GM19467 (cell line): ENCODE measurements around the gene CD44.
"Not testable (repeated sequence)": the region's sequence is repeated elsewhere in the genome, so short reads cannot be mapped to it uniquely, and the experiment has no call there.

Experiments used
- ATAC-seq: cut with Tn5 transposase; IDR thresholded peaks from one replicate; pipeline ENCODE4 v1.9.1; 2021; ENCODE audit warnings: mild to moderate bottlenecking, moderate library complexity; ENCODE audit not compliant: unreplicated experiment

CD44 gene

GRCh38 chr11:35138943-35139721 is at the start of gene CD44:
Gene CD44, plus strand, starts transcription at chr11:35139171. Its CDS starts 133 bp downstream, at chr11:35139304.
- peak; percentile 26 for ATAC-seq

DNA sequence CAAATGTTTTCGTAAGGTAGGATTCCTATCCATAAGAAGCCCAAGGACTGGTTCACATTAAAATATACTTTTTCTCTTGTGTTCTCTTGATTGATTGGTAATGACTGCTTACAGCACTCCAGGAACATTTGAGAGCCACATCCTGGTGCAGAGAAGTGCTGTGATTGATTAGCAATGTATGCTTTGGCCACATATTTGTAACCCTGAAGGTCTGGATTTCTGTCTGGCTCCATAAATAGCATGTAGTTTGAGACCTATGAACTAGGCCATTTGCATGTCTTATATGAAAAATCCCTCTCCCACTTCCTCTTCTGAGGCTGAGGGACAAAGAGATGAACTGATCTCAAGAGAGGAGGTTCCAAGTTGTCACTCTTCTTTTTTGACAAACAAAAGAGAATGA is 49.3 kb upstream of the CD44 start:
- ATAC-seq, result peak; percentile 54

GRCh38 chr11:35090125-35090524 is 48.8 kb upstream of the CD44 start:
- ATAC-seq, result no peak

- ATAC-seq, result not testable (repeated sequence)
Observed at GRCh38 chr11:35090991-35091390, 48.0 kb upstream of the CD44 start.

GRCh38 chr11:35096723-35097122 is 42.2 kb upstream of the CD44 start:
- ATAC-seq, result no peak

DNA sequence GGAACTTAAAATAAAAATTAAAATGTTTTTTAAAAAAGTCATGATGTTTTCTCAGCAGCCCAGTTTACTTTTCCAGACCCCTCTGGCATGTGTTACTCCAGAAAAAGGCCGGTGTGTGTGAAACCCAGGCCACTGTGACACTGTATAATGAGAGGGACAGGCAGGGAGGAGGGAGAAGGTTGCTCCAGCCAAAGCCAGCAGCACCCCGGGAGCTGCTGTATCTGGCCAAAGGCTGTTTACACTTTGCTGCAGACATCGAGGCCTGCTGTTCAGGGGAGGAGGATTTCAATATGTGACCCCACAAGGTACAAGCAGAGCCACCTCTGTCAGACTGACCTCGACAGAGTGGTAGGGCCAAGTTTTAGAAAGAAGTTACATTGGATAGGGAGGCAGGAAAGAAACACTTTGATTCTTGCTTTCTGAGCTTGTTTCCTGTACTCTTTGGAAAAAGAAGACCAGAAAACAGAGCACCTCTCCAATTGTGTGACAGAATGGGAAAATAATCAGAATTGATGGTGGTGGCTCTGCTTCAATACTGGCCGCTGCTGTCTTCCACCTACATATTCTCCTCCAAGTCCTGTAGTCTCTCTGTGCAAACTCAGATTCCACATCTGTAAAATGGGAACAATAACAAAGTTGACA is 41.0 kb upstream of the CD44 start:
- ATAC-seq, result no peak

DNA sequence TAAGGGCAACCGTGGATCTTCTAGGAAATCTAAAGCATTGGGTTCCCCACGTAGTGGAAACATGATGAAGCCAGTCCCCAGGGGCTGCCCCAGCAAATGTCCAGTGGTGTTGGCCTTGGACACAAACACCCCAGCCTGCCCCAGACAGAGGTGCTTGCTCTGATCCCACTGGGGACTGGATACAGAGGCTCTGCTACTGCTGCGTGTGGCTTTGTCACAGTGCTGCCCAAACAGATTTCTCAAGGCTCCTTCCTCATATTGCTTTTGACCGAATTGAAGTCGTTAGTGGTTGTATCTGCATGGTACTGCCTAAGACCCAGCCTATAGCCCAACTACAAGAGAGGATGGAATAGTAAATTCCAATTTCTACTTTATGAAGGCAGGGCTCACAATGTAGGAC is 40.1 kb upstream of the CD44 start:
- no peak for ATAC-seq

DNA sequence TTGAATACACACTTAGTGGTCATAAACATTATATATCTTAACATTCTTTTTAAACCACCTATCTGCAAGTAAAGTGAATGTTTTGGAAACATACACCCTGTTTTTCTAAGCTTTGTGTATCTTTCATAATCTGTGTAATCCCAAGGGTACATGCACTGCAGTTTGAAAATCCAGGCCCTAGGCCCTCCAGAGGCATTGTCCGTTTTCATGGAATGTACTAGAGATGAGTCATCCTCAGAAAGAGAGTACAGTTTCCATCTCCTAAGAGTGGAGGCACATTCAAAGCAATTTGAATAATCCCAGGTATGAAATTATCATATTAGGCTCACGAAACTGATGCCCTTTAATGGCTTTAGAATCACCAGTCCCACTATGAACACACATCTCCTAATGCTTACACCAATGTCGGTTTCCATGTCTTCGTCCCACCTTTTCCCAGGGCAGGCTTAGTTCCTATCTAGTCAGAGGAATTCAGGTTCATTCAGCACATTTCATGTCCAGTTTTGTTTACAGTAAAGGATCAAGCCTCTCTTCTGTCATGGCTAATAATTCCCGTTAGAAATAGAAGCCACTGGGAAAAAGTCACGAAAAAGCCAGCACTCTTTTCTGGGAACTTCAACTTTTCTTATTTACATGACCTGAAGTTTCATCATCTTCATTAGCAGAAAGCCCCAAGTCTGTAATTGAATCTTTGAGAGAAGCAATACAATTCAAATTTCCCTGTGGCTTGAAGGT is 39.5 kb upstream of the CD44 start:
- ATAC-seq, result no peak

- ATAC-seq, result no peak
Observed at GRCh38 chr11:35100013-35100383, 39.0 kb upstream of the CD44 start.

GRCh38 chr11:35101223-35101622 is 37.7 kb upstream of the CD44 start:
- no peak for ATAC-seq

DNA sequence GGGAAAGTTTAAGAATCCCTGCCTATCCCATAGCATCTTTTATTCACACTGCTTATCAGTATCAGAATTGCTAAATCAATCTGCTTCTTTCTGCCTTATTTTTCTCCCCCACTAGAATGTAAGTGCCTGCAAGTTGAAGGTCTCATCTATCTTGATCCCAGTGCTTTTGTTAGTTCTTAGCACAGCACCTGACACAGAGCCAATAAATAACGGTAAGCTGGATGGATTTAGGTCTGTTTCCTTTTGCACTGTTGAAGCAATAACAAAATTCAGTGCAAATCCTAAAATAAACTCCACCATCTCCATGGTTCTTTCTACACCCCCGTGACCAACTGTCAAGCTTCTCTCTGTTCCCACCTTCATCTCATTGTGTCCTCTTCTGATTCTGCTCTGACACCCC is 36.7 kb upstream of the CD44 start:
- ATAC-seq, result no peak

DNA sequence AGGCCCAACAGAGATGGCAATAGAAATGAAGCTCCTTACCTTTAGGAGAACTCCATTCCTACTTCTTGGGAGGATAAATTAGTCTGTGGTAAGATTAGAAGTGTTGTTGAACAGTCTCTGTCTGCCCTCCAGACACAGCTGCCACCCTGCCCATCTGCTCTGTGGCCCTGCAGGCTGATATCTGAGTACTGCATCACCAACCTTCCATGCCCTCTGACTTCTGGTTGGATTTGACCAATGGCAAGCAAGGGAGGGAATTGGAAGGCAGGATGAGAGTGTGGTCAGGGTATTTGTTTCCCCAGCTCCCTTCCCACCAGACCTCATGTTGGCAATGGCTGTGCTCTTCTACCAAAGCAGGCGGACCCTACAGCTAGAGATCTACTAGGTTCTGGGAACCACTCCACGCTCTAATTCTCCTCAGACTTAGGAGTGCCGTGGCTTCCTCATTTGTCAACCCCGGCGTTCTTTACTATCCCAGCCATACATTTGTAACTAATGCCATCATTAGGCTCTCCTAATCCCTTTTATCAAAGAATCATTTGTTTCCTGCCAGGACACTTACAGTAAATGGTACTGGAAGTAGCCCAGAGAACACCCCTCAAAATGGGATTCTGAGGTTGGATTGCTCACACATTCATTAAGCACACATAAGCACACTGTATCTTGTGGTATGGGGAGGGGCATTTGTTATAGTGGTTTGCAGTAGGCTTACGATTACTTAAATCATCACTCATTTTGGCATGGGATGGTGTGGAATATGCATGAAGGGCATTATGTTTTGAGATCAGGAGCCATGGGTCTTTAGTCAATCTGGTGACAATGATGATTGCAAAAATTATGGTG is 35.4 kb upstream of the CD44 start:
- no peak for ATAC-seq

DNA sequence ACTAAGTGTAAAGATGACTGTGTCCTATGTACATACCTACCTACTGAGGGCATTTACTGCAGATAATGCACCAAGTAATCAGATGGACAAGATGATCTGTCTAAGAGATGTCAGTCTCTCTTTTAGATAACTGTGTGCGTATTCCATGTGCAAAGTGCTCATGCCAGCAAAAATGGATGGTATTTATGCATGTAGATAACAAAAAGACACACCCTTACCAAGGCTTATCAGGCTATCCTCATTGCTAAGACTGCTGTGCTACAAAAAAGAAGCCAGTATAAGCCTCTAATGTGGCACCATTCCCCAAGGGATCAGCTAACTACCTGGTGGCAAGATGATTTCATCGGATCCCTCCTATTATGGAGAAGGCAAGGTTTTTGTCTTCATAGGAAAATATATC is 34.3 kb upstream of the CD44 start:
- ATAC-seq, result no peak

DNA sequence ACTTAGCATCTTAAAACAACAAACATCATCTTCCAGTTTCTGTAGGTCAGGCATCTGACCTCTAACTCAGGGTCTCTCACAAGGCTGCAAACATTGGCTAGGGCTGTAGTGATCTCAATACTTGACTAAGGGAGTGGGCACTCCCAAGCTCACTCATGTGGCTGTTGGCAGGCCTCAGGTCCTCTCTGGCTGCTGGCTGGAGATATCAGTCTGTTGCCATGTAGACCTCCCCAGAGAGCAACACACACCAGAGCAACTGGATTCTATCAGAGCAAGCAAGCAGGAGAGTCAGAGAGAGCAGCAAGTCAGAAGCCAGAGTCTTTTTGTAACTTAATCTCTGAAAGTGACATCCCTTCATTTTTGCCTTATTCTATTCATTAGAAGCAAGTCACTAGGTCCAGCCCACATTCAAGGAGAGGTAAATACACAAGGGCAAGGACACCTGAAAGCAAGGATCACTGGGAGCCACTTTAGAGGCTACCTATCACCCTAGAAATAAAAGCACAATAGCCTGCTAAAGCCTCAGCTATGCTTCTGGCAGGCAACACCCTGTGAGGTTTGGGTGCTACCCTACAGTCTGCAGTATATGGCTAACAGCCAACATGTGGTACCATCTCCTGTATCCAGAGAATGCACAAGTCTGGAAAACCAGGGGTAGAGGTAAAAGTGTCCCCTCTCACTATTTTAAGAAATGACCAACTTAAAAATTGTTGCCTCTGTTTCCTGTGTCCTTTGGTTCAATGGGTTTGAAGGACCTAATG is 33.5 kb upstream of the CD44 start:
- ATAC-seq, result no peak

GRCh38 chr11:35106595-35106994 is 32.4 kb upstream of the CD44 start:
- ATAC-seq, result peak; percentile 83

GRCh38 chr11:35107861-35108260 is 31.1 kb upstream of the CD44 start:
- ATAC-seq, result no peak

DNA sequence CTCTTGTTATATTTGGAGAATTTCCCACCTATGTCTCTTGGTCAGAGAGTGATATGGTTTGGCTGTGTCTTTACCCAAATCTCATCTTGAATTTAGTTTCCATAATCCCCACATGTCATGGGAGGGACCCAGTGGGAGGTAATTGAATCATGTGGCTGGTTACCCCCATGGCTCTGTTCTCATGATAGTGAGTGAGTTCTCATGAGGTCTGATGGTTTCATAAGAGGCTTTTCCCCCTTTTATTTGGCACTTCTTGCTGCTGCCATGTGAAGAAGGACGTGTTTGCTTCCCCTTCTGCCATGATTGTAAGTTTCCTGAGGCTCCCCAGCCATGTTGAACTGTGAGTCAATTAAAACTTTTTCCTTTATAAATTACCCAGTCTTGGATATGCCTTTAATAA is 30.6 kb upstream of the CD44 start:
- ATAC-seq, result not testable (repeated sequence)

GRCh38 chr11:35109041-35109440 is 29.9 kb upstream of the CD44 start:
- no peak for ATAC-seq

- ATAC-seq, result no peak
Observed at GRCh38 chr11:35109827-35110226, 29.1 kb upstream of the CD44 start.
